Suprapubic skin (tissue), 4 donors: ENCODE results near the gene CSTPP1.

Experiments used
- EP300 ChIP-seq: sonication (generic); formaldehyde crosslinking; IDR thresholded peaks from one replicate; pipeline ENCODE4 v1.6.1; 2017; ENCODE audit warnings: antibody characterized with exemption
- POLR2AphosphoS5 ChIP-seq, 3 donors: sonication (generic); formaldehyde crosslinking; IDR thresholded peaks; one replicate each; pipeline ENCODE4 v1.6.1; 2017; ENCODE audit warnings: antibody characterized with exemption in 3 of 3
- TF ChIP-seq, protein P1 (sequence below), 2 donors: fragments of 200-600 bp in 1 of 2; fragments of 450-650 bp in 1 of 2; sonication (generic) in 1 of 2; IDR thresholded peaks; one replicate each; pipeline ENCODE4 v1.5.1; 2016 to 2019; ENCODE audit warnings: antibody characterized with exemption in 2 of 2, mild to moderate bottlenecking in 1 of 2, moderate library complexity in 1 of 2

GRCh38 chr11:46977038-46977813 is 40.7 kb downstream of the CSTPP1 start:
- TF ChIP-seq EP300 (no peak), POLR2AphosphoS5 (IDR thresholded peaks at IDR 0.05) (no peak)
- TF ChIP-seq, protein P1, sequence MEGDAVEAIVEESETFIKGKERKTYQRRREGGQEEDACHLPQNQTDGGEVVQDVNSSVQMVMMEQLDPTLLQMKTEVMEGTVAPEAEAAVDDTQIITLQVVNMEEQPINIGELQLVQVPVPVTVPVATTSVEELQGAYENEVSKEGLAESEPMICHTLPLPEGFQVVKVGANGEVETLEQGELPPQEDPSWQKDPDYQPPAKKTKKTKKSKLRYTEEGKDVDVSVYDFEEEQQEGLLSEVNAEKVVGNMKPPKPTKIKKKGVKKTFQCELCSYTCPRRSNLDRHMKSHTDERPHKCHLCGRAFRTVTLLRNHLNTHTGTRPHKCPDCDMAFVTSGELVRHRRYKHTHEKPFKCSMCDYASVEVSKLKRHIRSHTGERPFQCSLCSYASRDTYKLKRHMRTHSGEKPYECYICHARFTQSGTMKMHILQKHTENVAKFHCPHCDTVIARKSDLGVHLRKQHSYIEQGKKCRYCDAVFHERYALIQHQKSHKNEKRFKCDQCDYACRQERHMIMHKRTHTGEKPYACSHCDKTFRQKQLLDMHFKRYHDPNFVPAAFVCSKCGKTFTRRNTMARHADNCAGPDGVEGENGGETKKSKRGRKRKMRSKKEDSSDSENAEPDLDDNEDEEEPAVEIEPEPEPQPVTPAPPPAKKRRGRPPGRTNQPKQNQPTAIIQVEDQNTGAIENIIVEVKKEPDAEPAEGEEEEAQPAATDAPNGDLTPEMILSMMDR (IDR thresholded peaks at IDR 0.05): no peak
